HG02610 (cell line): ENCODE measurements around the gene TLCD2.
"Not testable (repeated sequence)": the region's sequence is repeated elsewhere in the genome, so short reads cannot be mapped to it uniquely, and the experiment has no call there.

Experiments used
- ATAC-seq: cut with Tn5 transposase; IDR thresholded peaks from one replicate; pipeline ENCODE4 v1.9.1; 2021; ENCODE audit warnings: mild to moderate bottlenecking, moderate library complexity; ENCODE audit not compliant: unreplicated experiment

TLCD2 gene

GRCh38 chr17:1736348-1737281, 26.4 kb upstream of the TLCD2 start:
- no peak for ATAC-seq

- no peak for ATAC-seq
These were observed 25.7 kb upstream of the TLCD2 start for GRCh38 chr17:1735834-1736347.

GRCh38 chr17:1735418-1735817, 25.2 kb upstream of the TLCD2 start:
- ATAC-seq: no peak

GRCh38 chr17:1733759-1734158, 23.6 kb upstream of the TLCD2 start:
- no peak for ATAC-seq

- ATAC-seq: no peak
These were observed 22.7 kb upstream of the TLCD2 start for GRCh38 chr17:1732833-1733321.

GRCh38 chr17:1732241-1732832, 22.2 kb upstream of the TLCD2 start:
- no peak for ATAC-seq

- ATAC-seq: no peak
These were observed 21.0 kb upstream of the TLCD2 start for GRCh38 chr17:1731194-1731506.

- no peak for ATAC-seq
These were observed 20.4 kb upstream of the TLCD2 start for GRCh38 chr17:1730326-1731193.

- ATAC-seq: no peak
These were observed 19.8 kb upstream of the TLCD2 start for GRCh38 chr17:1729966-1730325.

GRCh38 chr17:1727876-1728630, 17.9 kb upstream of the TLCD2 start:
- no peak for ATAC-seq

GRCh38 chr17:1727258-1727789, 17.1 kb upstream of the TLCD2 start:
- ATAC-seq: no peak

GRCh38 chr17:1726626-1727257, 16.6 kb upstream of the TLCD2 start:
- ATAC-seq: no peak

- no peak for ATAC-seq
These were observed 15.7 kb upstream of the TLCD2 start for GRCh38 chr17:1725642-1726511.

- peak; percentile 24 for ATAC-seq
These were observed 14.9 kb upstream of the TLCD2 start for GRCh38 chr17:1724869-1725641.

- peak; percentile 45 for ATAC-seq
These were observed 14.2 kb upstream of the TLCD2 start, which contains the start of gene WDR81 for GRCh38 chr17:1724351-1724868. Gene WDR81, plus strand, starts transcription at chr17:1724704. Its CDS starts 256 bp downstream, at chr17:1724960.

- ATAC-seq: not testable (repeated sequence)
These were observed 11.8 kb upstream of the TLCD2 start for GRCh38 chr17:1722022-1722421.

GRCh38 chr17:1720856-1721386, 10.7 kb upstream of the TLCD2 start:
- ATAC-seq: no peak
